Neural progenitor cell (in vitro differentiated cells): ENCODE results near the gene ARHGAP5.

Source experiments
- CTCF ChIP-seq: fragments of 200-600 bp; sonication (generic); IDR thresholded peaks from 2 replicates; pipeline ENCODE4 v1.5.1; 2017; ENCODE audit warnings: antibody characterized with exemption, mild to moderate bottlenecking
- EZH2phosphoT487 ChIP-seq: fragments of 200-600 bp; sonication (generic); IDR thresholded peaks from 2 replicates; pipeline ENCODE4 v1.6.1; 2017; ENCODE audit warnings: antibody characterized with exemption

GRCh38 chr14:32054536-32054935 is 22.6 kb upstream of the ARHGAP5 start:
- TF ChIP-seq CTCF (no peak), EZH2phosphoT487 (no peak)
